ENCODE results near the gene NFAM1.

Gene NFAM1

DNA sequence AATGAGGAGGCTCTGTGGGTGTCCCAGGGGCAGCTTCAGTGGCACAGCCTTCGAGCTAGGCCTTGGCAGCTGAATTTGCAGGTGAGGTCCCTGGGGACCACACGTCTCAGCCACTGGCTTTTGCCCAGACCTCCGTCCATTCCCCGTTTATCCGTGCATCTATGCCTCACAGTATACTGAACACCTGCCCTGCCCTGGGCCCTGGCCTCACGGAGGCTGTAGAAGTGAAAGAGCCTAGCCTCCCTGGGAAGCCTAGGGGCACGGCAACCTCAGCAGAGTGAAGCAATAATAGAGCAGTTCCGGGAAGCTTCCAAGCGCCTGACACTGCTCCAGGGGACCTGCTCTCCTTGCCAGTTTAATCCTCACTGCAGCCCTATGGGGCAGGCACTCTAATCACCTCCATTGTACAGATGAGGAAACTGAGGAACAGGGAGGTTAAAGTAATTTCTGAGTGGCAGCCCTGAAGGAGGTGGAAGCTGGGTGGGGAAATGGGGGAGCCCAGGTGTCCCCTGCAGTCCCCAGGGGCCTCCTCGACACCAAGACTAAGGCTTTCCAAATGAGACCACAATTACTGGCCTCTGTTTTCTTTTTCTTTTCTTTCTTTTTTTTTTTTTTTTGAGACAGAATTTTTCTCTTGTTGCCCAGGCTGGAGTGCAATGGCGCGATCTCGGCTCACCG is 2.7 kb upstream of the NFAM1 start:
- H3K4me1 ChIP-seq (ENCODE audit: low read depth, poor library complexity, severe bottlenecking), result peaks cover 21% of the 10 kb centered on the region
- no peak overlapping the region for H3K4me3 ChIP-seq (IDR thresholded peaks at IDR 0.05; ENCODE audit: insufficient read depth, low read depth, low read length)
- H3K4me2 ChIP-seq, result no peak overlapping the region
- H4K20me1 ChIP-seq (ENCODE audit: insufficient read depth), result no peaks in the 10 kb centered on the region
- H3K27me3 ChIP-seq (ENCODE audit: insufficient read depth, low read depth), result no peaks in the 10 kb centered on the region; the same call in 1 of the 2 replicates
- no peak overlapping the region for H2AFZ ChIP-seq (ENCODE audit: low read depth)
- H3K9ac ChIP-seq, result no peak overlapping the region
- TF ChIP-seq, protein P1, sequence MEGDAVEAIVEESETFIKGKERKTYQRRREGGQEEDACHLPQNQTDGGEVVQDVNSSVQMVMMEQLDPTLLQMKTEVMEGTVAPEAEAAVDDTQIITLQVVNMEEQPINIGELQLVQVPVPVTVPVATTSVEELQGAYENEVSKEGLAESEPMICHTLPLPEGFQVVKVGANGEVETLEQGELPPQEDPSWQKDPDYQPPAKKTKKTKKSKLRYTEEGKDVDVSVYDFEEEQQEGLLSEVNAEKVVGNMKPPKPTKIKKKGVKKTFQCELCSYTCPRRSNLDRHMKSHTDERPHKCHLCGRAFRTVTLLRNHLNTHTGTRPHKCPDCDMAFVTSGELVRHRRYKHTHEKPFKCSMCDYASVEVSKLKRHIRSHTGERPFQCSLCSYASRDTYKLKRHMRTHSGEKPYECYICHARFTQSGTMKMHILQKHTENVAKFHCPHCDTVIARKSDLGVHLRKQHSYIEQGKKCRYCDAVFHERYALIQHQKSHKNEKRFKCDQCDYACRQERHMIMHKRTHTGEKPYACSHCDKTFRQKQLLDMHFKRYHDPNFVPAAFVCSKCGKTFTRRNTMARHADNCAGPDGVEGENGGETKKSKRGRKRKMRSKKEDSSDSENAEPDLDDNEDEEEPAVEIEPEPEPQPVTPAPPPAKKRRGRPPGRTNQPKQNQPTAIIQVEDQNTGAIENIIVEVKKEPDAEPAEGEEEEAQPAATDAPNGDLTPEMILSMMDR (conservative IDR thresholded peaks at IDR 0.05; ENCODE audit: low read depth, low read length), result no peak
- H3K27ac ChIP-seq, result no peak overlapping the region
- no peaks in the 10 kb centered on the region for H3K79me2 ChIP-seq (ENCODE audit: insufficient read depth, low read depth)
- no peaks in the 10 kb centered on the region for H3K36me3 ChIP-seq (ENCODE audit: insufficient read depth)

DNA sequence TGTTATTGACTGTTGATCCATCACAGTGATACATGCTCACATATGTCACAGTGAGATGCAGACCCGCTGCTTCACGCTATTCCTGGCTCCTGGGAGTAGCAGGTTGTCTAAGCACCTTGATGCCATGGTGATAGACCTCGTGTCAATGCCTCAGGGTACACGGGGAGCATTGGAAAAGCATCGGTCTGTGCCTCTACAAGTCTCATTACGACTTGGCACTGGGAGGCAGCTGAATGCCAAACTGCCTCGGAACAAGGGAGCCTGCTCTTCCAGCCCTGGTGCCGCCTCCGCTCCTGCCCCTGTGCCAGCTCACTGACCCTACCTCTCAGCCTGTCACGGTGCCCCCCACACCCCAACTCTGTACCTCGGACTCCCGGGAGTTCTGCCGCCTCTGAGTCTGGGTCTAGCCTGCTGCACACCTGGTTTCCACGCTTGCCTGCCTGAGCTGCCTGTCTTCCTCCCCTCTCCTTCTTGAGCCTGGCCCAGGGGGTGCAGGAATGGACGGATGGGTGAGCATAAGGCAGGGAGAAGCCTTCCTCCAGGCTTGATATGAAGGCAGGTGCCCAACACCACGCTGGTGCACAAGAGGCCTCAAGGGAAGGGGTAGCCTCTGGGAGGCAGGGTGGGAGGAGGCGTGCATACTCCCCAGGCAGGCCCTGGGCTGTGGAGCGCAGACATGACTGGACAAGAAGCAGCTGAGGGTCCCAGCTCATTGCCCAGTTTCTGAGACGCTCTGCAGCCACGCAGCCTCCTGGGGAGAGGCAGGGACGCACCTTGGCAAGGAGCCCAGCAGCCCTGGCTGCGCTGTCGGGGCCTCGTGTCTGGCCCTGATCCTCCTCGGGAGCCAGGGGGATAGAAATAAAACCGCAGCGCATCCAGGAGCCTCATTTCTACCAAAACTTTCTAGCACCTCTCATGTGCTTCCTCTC is 1.8 kb upstream of the NFAM1 start:
- H3K4me2 ChIP-seq, result no peak overlapping the region
- no peaks in the 10 kb centered on the region for H3K36me3 ChIP-seq (ENCODE audit: insufficient read depth)
- peaks cover 12% of the 10 kb centered on the region for H3K4me1 ChIP-seq (ENCODE audit: low read depth, poor library complexity, severe bottlenecking)
- no peak overlapping the region for H3K9ac ChIP-seq
- H2AFZ ChIP-seq (ENCODE audit: low read depth), result no peak overlapping the region
- TF ChIP-seq, protein P1 (conservative IDR thresholded peaks at IDR 0.05; ENCODE audit: low read depth, low read length), result no peak
- H3K27me3 ChIP-seq (ENCODE audit: insufficient read depth, low read depth), result no peaks in the 10 kb centered on the region; the same call in 1 of the 2 replicates
- no peak overlapping the region for H3K4me3 ChIP-seq (IDR thresholded peaks at IDR 0.05; ENCODE audit: insufficient read depth, low read depth, low read length)
- H4K20me1 ChIP-seq (ENCODE audit: insufficient read depth), result no peaks in the 10 kb centered on the region
- H3K79me2 ChIP-seq (ENCODE audit: insufficient read depth, low read depth), result no peaks in the 10 kb centered on the region
- no peak overlapping the region for H3K27ac ChIP-seq

DNA sequence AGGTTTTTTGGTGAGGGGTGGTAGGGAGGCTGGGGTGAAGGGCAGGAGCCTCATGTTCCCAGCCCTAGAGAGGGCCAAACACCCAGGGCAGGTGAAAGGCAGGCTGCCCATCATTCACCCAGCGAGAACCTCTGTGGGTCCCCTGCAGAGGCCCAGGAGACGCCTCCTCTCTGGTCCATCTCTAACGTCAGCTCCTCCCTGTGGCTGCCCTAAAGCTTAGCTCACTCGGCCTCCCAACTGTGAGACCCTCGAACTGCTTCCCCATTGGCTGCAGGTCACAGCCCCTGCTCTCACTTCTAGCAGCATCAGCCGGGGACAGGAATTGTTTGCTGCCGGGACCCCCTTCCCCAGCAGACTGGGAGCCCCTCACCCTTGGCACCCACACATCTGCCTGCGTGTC is 615 bp upstream of the NFAM1 start:
- H3K4me1 ChIP-seq (ENCODE audit: low read depth, poor library complexity, severe bottlenecking), result peaks cover 5% of the 10 kb centered on the region
- no peak overlapping the region for H2AFZ ChIP-seq (ENCODE audit: low read depth)
- H3K9ac ChIP-seq, result no peak overlapping the region
- H4K20me1 ChIP-seq (ENCODE audit: insufficient read depth), result no peaks in the 10 kb centered on the region
- no peak overlapping the region for H3K4me2 ChIP-seq
- H3K36me3 ChIP-seq (ENCODE audit: insufficient read depth), result no peaks in the 10 kb centered on the region
- no peak overlapping the region for H3K4me3 ChIP-seq (IDR thresholded peaks at IDR 0.05; ENCODE audit: insufficient read depth, low read depth, low read length)
- H3K27ac ChIP-seq, result no peak overlapping the region
- no peaks in the 10 kb centered on the region for H3K79me2 ChIP-seq (ENCODE audit: insufficient read depth, low read depth)
- H3K27me3 ChIP-seq (ENCODE audit: insufficient read depth, low read depth), result no peaks in the 10 kb centered on the region; the same call in 1 of the 2 replicates
- TF ChIP-seq, protein P1 (conservative IDR thresholded peaks at IDR 0.05; ENCODE audit: low read depth, low read length), result no peak

GRCh38 chr22:42431401-42432019 is 693 bp downstream of the NFAM1 start:
- TF ChIP-seq, protein P1 (conservative IDR thresholded peaks at IDR 0.05; ENCODE audit: low read depth, low read length), result no peak
- Histone ChIP-seq H2AFZ (ENCODE audit: low read depth) (no peak overlapping the region), H3K4me2 (no peak overlapping the region), H3K4me3 (IDR thresholded peaks at IDR 0.05; ENCODE audit: insufficient read depth, low read depth, low read length) (no peak overlapping the region), H3K27ac (no peak overlapping the region), H3K9ac (no peak overlapping the region), H3K79me2 (ENCODE audit: insufficient read depth, low read depth) (no peaks in the 10 kb centered on the region), H3K36me3 (ENCODE audit: insufficient read depth) (no peaks in the 10 kb centered on the region), H3K27me3 (ENCODE audit: insufficient read depth, low read depth) (no peaks in the 10 kb centered on the region; the same call in 1 of the 2 replicates), H4K20me1 (ENCODE audit: insufficient read depth) (no peaks in the 10 kb centered on the region), H3K4me1 (ENCODE audit: low read depth, poor library complexity, severe bottlenecking) (no peaks in the 10 kb centered on the region)

All from KMS-11 (cell line).